K562 (cell line): ENCODE results near the gene ARHGAP18. TPM values are rescaled to one million over a fixed set of nuclear protein-coding genes. Genes with fewer than 3 reads are reported as not detected.

Experiments used
- BCOR ChIP-seq: fragments of 450-650 bp; IDR thresholded peaks from 2 replicates; pipeline ENCODE4 v1.6.1; 2016
- BRCA1 ChIP-seq, 2 experiments: fragments of 450-650 bp in 1 of 2; sonication (generic) in 1 of 2; formaldehyde crosslinking in 1 of 2; IDR thresholded peaks; 2 replicates each; pipeline versions ENCODE4 v1.5.0 to v1.6.1; 2017 to 2020; ENCODE audit warnings: mild to moderate bottlenecking in 1 of 2, missing genetic modification reagents in 1 of 2
- BRF2 ChIP-seq: IDR thresholded peaks from 3 replicates; pipeline ENCODE4 v1.6.1; 2011; ENCODE audit warnings: borderline replicate concordance, mild to moderate bottlenecking; ENCODE audit not compliant: insufficient read length, insufficient read depth
- CBFB ChIP-seq: sonication (generic); formaldehyde crosslinking; IDR thresholded peaks from 2 replicates; pipeline ENCODE4 v1.4.0; 2020; ENCODE audit warnings: mild to moderate bottlenecking, missing genetic modification reagents
- CHD4 ChIP-seq: fragments of 200-600 bp; sonication (generic); IDR thresholded peaks from 3 replicates; pipeline ENCODE4 v1.6.1; 2012; ENCODE audit warnings: low read depth, mild to moderate bottlenecking, mixed read lengths, low read length, inconsistent platforms; ENCODE audit not compliant: insufficient read depth, insufficient replicate concordance, poor library complexity, severe bottlenecking
- EP400 ChIP-seq: fragments of 450-650 bp; IDR thresholded peaks from 2 replicates; pipeline ENCODE4 v1.6.1; 2017; ENCODE audit warnings: antibody characterized with exemption, mild to moderate bottlenecking, moderate library complexity
- FOXK2 ChIP-seq, 2 experiments: fragments of 450-650 bp; IDR thresholded peaks in 1 of 2; conservative IDR thresholded peaks in 1 of 2; 2 replicates each; pipeline ENCODE4 v1.6.1; 2016; ENCODE audit warnings: low read depth in 2 of 2, mild to moderate bottlenecking in 1 of 2
- IRF2 ChIP-seq: sonication (generic); formaldehyde crosslinking; IDR thresholded peaks from 2 replicates; pipeline ENCODE4 v1.8.1; 2022; ENCODE audit warnings: mild to moderate bottlenecking, missing genetic modification reagents
- KDM2B ChIP-seq: fragments of 250-450 bp; sonication (Bioruptor Pico); IDR thresholded peaks from 2 replicates; pipeline ENCODE4 v1.8.0; 2021; ENCODE audit warnings: mild to moderate bottlenecking, moderate library complexity
- MBD2 ChIP-seq: sonication (generic); IDR thresholded peaks from 2 replicates; pipeline ENCODE4 v1.6.1; 2016; ENCODE audit warnings: low read depth, borderline replicate concordance
- NCOR1 ChIP-seq: fragments of 450-650 bp; IDR thresholded peaks from 2 replicates; pipeline ENCODE4 v1.6.1; 2016; ENCODE audit warnings: mild to moderate bottlenecking, moderate library complexity
- NEUROD1 ChIP-seq: fragments of 150-350 bp; IDR thresholded peaks from 2 replicates; pipeline ENCODE4 v1.6.1; 2014; ENCODE audit warnings: borderline replicate concordance, low read length, low read depth; ENCODE audit not compliant: partially characterized antibody
- PYGO2 ChIP-seq: fragments of 450-650 bp; IDR thresholded peaks from 2 replicates; pipeline ENCODE4 v1.6.1; 2016; ENCODE audit warnings: mild to moderate bottlenecking, missing genetic modification characterization, moderate library complexity, missing compliant biosample characterization
- RBM39 ChIP-seq: fragments of 200-400 bp; formaldehyde crosslinking; optimal IDR thresholded peaks from 2 replicates; pipeline ENCODE3; 2018; ENCODE audit warnings: low read depth, low read length
- RCOR1 ChIP-seq, 2 experiments: IDR thresholded peaks; 2 replicates each; pipeline ENCODE4 v1.6.1; 2012; ENCODE audit warnings: low read depth in 2 of 2, low read length in 2 of 2, borderline replicate concordance in 1 of 2, improper control_type of control experiment in 1 of 2
- TCF7 ChIP-seq: sonication (generic); IDR thresholded peaks from 2 replicates; pipeline ENCODE4 v1.6.1; 2016; ENCODE audit warnings: antibody characterized with exemption, borderline replicate concordance
- ZNF639 ChIP-seq, 2 experiments: fragments of 200-800 bp in 1 of 2; sonication (Bioruptor generic) in 1 of 2; sonication (generic) in 1 of 2; formaldehyde crosslinking in 1 of 2; IDR thresholded peaks in 1 of 2; conservative IDR thresholded peaks in 1 of 2; 2 replicates each; pipeline versions ENCODE4 v1.5.0 to v1.6.1; 2016 to 2020; ENCODE audit warnings: missing compliant biosample characterization in 1 of 2, missing genetic modification characterization in 1 of 2, missing genetic modification reagents in 1 of 2
- polyA plus RNA-seq, 8 experiments: library from polyadenylated mRNA; depleted of rRNA in 4 of 8; stranded (reverse) in 5 of 8; unstranded in 3 of 8; fragments of >200 nt; fragmentation: Nextera tagmentation in 2 of 8; fragmentation: Illumina TruSeq in 1 of 8; extraction: Ambion mirVana in 2 of 8; extraction: Trizol in 1 of 8; gene quantifications; 2 replicates each; pipeline versions ENCODE4 v1.2.1 to v1.2.3, GENCODE V29; 2011 to 2014; ENCODE audit warnings: inconsistent platforms in 1 of 8, missing spikeins in 1 of 8
- total RNA-seq, 7 experiments: library from RNA; depleted of rRNA in 6 of 7; stranded (reverse); fragments of >200 nt in 6 of 7; fragmentation: Illumina TruSeq in 2 of 7; extraction: Trizol in 2 of 7; gene quantifications; 2 replicates each; pipeline versions ENCODE4 v1.2.1 to v1.2.3, GENCODE V29; 2011 to 2021; ENCODE audit warnings: low replicate concordance in 1 of 7
- TF ChIP-seq, protein P1 (sequence below), 2 experiments: IDR thresholded peaks; 2 replicates each; pipeline ENCODE4 v1.6.1; 2012; ENCODE audit warnings: improper control_type of control experiment in 2 of 2, low read depth in 2 of 2, low read length in 2 of 2, borderline replicate concordance in 1 of 2
- TF ChIP-seq, protein P2 (sequence below): fragments of 200-400 bp; formaldehyde crosslinking; IDR thresholded peaks from 2 replicates; pipeline ENCODE4 v1.6.1; 2017; ENCODE audit warnings: mild to moderate bottlenecking, low read depth, low read length, moderate library complexity

Gene ARHGAP18
- total and polyA plus RNA-seq, 9 of the 15 experiments (the other 6 are each of a cell fraction or from before 2014, with no cell fraction given) = 13.3 to 29.7 (median 21.1) TPM

- TF ChIP-seq BRF2 (no peak), MBD2 (peak; percentile 78), EP400 (peak; percentile 54), BRCA1 (IDR thresholded peaks at IDR 0.05) (no peak), BRCA1 (CRISPR knock-in tag; IDR thresholded peaks at IDR 0.05) (no peak), FOXK2 (conservative IDR thresholded peaks at IDR 0.05 in 1 of 2, IDR thresholded peaks at IDR 0.05 in 1 of 2; ENCODE audit: low read depth in 2 of 2) (peak; percentile 54 to 62; a peak in 3 of 4 replicates), RBM39 (no peak), KDM2B (CRISPR knock-in tag) (no peak), IRF2 (CRISPR knock-in tag) (no peak), CBFB (CRISPR knock-in tag) (no peak), NEUROD1 (peak; percentile 62), TCF7 (peak; percentile 69; the same call in 1 of the 2 replicates), PYGO2 (tag) (0 out of 2 replicates have a peak, but pooled peaks have one; percentile 35), NCOR1 (peak; percentile 83), BCOR (peak; percentile 82), RCOR1 (IDR thresholded peaks at IDR 0.05; ENCODE audit: borderline replicate concordance in 1 of 2, low read depth in 2 of 2, low read length in 2 of 2) (peak in 1 of 2 experiments; percentile 90; a peak in 3 of 4 replicates), ZNF639 (CRISPR knock-in tag; conservative IDR thresholded peaks at IDR 0.05 in 1 of 2, IDR thresholded peaks at IDR 0.05 in 1 of 2) (peak in 1 of 2 experiments; percentile 48; a peak in 1 of 4 replicates), CHD4 (no peak)
- TF ChIP-seq, protein P1, sequence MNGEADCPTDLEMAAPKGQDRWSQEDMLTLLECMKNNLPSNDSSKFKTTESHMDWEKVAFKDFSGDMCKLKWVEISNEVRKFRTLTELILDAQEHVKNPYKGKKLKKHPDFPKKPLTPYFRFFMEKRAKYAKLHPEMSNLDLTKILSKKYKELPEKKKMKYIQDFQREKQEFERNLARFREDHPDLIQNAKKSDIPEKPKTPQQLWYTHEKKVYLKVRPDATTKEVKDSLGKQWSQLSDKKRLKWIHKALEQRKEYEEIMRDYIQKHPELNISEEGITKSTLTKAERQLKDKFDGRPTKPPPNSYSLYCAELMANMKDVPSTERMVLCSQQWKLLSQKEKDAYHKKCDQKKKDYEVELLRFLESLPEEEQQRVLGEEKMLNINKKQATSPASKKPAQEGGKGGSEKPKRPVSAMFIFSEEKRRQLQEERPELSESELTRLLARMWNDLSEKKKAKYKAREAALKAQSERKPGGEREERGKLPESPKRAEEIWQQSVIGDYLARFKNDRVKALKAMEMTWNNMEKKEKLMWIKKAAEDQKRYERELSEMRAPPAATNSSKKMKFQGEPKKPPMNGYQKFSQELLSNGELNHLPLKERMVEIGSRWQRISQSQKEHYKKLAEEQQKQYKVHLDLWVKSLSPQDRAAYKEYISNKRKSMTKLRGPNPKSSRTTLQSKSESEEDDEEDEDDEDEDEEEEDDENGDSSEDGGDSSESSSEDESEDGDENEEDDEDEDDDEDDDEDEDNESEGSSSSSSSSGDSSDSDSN (IDR thresholded peaks at IDR 0.05; ENCODE audit: borderline replicate concordance in 1 of 2, low read depth in 2 of 2, low read length in 2 of 2) = no peak
- TF ChIP-seq, protein P2, sequence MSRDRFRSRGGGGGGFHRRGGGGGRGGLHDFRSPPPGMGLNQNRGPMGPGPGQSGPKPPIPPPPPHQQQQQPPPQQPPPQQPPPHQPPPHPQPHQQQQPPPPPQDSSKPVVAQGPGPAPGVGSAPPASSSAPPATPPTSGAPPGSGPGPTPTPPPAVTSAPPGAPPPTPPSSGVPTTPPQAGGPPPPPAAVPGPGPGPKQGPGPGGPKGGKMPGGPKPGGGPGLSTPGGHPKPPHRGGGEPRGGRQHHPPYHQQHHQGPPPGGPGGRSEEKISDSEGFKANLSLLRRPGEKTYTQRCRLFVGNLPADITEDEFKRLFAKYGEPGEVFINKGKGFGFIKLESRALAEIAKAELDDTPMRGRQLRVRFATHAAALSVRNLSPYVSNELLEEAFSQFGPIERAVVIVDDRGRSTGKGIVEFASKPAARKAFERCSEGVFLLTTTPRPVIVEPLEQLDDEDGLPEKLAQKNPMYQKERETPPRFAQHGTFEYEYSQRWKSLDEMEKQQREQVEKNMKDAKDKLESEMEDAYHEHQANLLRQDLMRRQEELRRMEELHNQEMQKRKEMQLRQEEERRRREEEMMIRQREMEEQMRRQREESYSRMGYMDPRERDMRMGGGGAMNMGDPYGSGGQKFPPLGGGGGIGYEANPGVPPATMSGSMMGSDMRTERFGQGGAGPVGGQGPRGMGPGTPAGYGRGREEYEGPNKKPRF = no peak
Observed at GRCh38 chr6:129683601-129684322, 26.2 kb downstream of the ARHGAP18 start (continued).
